Measurements from ENCODE around the gene TMEM43. TPM values are rescaled to one million over a fixed set of nuclear protein-coding genes. Genes with fewer than 3 reads are reported as not detected.

TMEM43 gene
- total and polyA plus RNA-seq, 2 of the 8 experiments (the other 6 are each of a cell fraction or from before 2014, with no cell fraction given) = 27.0 to 33.7 TPM

- TF ChIP-seq CHD7 (IDR thresholded peaks at IDR 0.05; ENCODE audit: insufficient replicate concordance, low read length) (no peak), SP2 (IDR thresholded peaks at IDR 0.05; ENCODE audit: low read length) (no peak), CHD2 (IDR thresholded peaks at IDR 0.05; ENCODE audit: low read length) (no peak), BACH1 (IDR thresholded peaks at IDR 0.05; ENCODE audit: low read length) (no peak), FOSL1 (IDR thresholded peaks at IDR 0.05; ENCODE audit: insufficient read depth, low read depth, low read length) (no peak)
Observed at GRCh38 chr3:14142567-14143270, 17.9 kb downstream of the TMEM43 start (continued).
